ENCODE measurements around the gene MSL2.

Gene MSL2, protein sequence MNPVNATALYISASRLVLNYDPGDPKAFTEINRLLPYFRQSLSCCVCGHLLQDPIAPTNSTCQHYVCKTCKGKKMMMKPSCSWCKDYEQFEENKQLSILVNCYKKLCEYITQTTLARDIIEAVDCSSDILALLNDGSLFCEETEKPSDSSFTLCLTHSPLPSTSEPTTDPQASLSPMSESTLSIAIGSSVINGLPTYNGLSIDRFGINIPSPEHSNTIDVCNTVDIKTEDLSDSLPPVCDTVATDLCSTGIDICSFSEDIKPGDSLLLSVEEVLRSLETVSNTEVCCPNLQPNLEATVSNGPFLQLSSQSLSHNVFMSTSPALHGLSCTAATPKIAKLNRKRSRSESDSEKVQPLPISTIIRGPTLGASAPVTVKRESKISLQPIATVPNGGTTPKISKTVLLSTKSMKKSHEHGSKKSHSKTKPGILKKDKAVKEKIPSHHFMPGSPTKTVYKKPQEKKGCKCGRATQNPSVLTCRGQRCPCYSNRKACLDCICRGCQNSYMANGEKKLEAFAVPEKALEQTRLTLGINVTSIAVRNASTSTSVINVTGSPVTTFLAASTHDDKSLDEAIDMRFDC

GRCh38 chr3:136196064-136196400, at the start of gene MSL2:
MSL2 (minus strand) TSS chr3:136196335; CDS start chr3:136195113, 1,222 bp downstream.
- H3K4me3 ChIP-seq (IDR thresholded peaks at IDR 0.05; ENCODE audit: insufficient read depth, low read depth, low read length): peak within 1 kb of the TSS; percentile 76
- peak within 1 kb of the TSS; percentile 100 for H3K27ac ChIP-seq
- H4K20me1 ChIP-seq (ENCODE audit: insufficient read depth): peaks cover 39% of the 10 kb centered on the region
- peaks cover 21% of the 10 kb centered on the region for H3K4me1 ChIP-seq (ENCODE audit: low read depth, poor library complexity, severe bottlenecking)
- H3K79me2 ChIP-seq (ENCODE audit: insufficient read depth, low read depth): peaks cover 45% of the 10 kb centered on the region
- no peaks in the 10 kb centered on the region for H3K27me3 ChIP-seq (ENCODE audit: insufficient read depth, low read depth)
- H2AFZ ChIP-seq (ENCODE audit: low read depth): peak within 1 kb of the TSS; percentile 91
- H3K4me2 ChIP-seq: peak within 1 kb of the TSS; percentile 80
- no peaks in the 10 kb centered on the region; the same call in 1 of the 2 replicates for H3K36me3 ChIP-seq (ENCODE audit: insufficient read depth)
- H3K9ac ChIP-seq: peak within 1 kb of the TSS; percentile 99
- TF ChIP-seq, protein P1, sequence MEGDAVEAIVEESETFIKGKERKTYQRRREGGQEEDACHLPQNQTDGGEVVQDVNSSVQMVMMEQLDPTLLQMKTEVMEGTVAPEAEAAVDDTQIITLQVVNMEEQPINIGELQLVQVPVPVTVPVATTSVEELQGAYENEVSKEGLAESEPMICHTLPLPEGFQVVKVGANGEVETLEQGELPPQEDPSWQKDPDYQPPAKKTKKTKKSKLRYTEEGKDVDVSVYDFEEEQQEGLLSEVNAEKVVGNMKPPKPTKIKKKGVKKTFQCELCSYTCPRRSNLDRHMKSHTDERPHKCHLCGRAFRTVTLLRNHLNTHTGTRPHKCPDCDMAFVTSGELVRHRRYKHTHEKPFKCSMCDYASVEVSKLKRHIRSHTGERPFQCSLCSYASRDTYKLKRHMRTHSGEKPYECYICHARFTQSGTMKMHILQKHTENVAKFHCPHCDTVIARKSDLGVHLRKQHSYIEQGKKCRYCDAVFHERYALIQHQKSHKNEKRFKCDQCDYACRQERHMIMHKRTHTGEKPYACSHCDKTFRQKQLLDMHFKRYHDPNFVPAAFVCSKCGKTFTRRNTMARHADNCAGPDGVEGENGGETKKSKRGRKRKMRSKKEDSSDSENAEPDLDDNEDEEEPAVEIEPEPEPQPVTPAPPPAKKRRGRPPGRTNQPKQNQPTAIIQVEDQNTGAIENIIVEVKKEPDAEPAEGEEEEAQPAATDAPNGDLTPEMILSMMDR (conservative IDR thresholded peaks at IDR 0.05; ENCODE audit: low read depth, low read length): no peak

DNA sequence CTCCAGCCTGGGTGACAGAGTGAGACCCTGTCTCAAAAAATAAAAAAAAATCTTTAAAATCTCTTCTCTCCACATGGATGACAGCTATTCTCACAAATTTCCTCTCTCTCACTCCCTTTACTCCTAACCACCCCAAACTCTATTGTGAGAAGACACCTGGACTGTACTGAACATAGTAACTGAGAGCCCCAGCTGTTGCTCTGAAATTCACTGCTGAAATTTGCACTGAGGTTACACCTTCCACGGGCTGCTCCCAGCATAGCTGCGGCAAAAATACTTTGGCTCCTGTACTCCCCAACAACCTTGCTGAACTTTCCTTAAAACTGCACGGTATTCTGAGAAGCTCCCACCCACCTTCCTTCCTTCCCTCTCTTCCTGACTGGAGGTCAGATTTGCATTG, 49.6 kb upstream of the MSL2 start:
- peaks cover 10% of the 10 kb centered on the region for H3K4me1 ChIP-seq (ENCODE audit: low read depth, poor library complexity, severe bottlenecking)
- TF ChIP-seq, protein P1 (conservative IDR thresholded peaks at IDR 0.05; ENCODE audit: low read depth, low read length): no peak
- H3K36me3 ChIP-seq (ENCODE audit: insufficient read depth): no peaks in the 10 kb centered on the region
- no peak overlapping the region for H3K4me3 ChIP-seq (IDR thresholded peaks at IDR 0.05; ENCODE audit: insufficient read depth, low read depth, low read length)
- no peak overlapping the region for H3K9ac ChIP-seq
- no peak overlapping the region for H3K4me2 ChIP-seq
- H3K79me2 ChIP-seq (ENCODE audit: insufficient read depth, low read depth): no peaks in the 10 kb centered on the region
- H2AFZ ChIP-seq (ENCODE audit: low read depth): no peak overlapping the region
- H3K27me3 ChIP-seq (ENCODE audit: insufficient read depth, low read depth): no peaks in the 10 kb centered on the region
- H4K20me1 ChIP-seq (ENCODE audit: insufficient read depth): no peaks in the 10 kb centered on the region
- H3K27ac ChIP-seq: no peak overlapping the region

DNA sequence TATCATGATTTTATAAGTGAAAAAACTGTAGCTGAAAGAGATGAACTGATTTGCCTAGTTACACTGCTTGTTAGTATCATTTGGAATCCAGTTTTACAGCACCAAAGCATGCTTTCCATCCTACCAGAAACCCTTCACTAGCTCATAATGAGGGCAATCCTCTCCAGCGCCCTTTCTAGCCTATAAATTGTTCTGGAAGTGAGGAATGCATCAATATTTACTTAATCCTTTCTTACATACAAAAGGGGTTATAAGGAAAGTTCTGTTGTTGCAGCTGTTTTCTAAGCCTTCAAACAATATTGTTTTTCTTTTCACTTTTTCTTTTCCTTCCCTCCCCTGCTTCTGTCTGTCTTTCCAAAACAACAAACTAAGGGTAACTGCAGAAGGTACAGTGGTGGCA, 43.0 kb upstream of the MSL2 start:
- no peaks in the 10 kb centered on the region for H4K20me1 ChIP-seq (ENCODE audit: insufficient read depth)
- no peaks in the 10 kb centered on the region for H3K4me1 ChIP-seq (ENCODE audit: low read depth, poor library complexity, severe bottlenecking)
- no peak overlapping the region for H3K4me3 ChIP-seq (IDR thresholded peaks at IDR 0.05; ENCODE audit: insufficient read depth, low read depth, low read length)
- TF ChIP-seq, protein P1 (conservative IDR thresholded peaks at IDR 0.05; ENCODE audit: low read depth, low read length): no peak
- no peak overlapping the region for H3K27ac ChIP-seq
- H3K79me2 ChIP-seq (ENCODE audit: insufficient read depth, low read depth): no peaks in the 10 kb centered on the region
- H3K36me3 ChIP-seq (ENCODE audit: insufficient read depth): no peaks in the 10 kb centered on the region
- H2AFZ ChIP-seq (ENCODE audit: low read depth): no peak overlapping the region
- no peak overlapping the region for H3K9ac ChIP-seq
- H3K27me3 ChIP-seq (ENCODE audit: insufficient read depth, low read depth): no peaks in the 10 kb centered on the region
- no peak overlapping the region for H3K4me2 ChIP-seq

- Histone ChIP-seq H3K4me1 (ENCODE audit: low read depth, poor library complexity, severe bottlenecking) (no peaks in the 10 kb centered on the region), H3K9ac (no peak overlapping the region), H3K36me3 (ENCODE audit: insufficient read depth) (no peaks in the 10 kb centered on the region), H3K27ac (no peak overlapping the region), H3K27me3 (ENCODE audit: insufficient read depth, low read depth) (no peaks in the 10 kb centered on the region), H4K20me1 (ENCODE audit: insufficient read depth) (no peaks in the 10 kb centered on the region), H3K79me2 (ENCODE audit: insufficient read depth, low read depth) (no peaks in the 10 kb centered on the region), H3K4me2 (no peak overlapping the region), H3K4me3 (IDR thresholded peaks at IDR 0.05; ENCODE audit: insufficient read depth, low read depth, low read length) (no peak overlapping the region), H2AFZ (ENCODE audit: low read depth) (no peak overlapping the region)
- TF ChIP-seq, protein P1 (conservative IDR thresholded peaks at IDR 0.05; ENCODE audit: low read depth, low read length): no peak
These were observed 42.0 kb upstream of the MSL2 start for GRCh38 chr3:136237961-136238649.
